Activated CD8-positive, alpha-beta T cell treated with anti-CD3 and anti-CD28 coated beads, Interleukin-2, amount 10 ng/mL, durations not matched to agents 7 days and 5 days (primary cell): ENCODE results near the gene CRIP1. TPM values are rescaled to one million over a fixed set of nuclear protein-coding genes. Genes with fewer than 3 reads are reported as not detected.
A peak's percentile ranks its signal among the peaks of the same experiment; 100 is the strongest.

Experiments
- ATAC-seq: fragments of 150-1000 bp; cut with Tn5 transposase; one replicate; pipeline ENCODE4 v1.10.0; 2021; ENCODE audit warnings: moderate library complexity
- CTCF ChIA-PET: fragments of 350-600 bp; sonication (Branson Sonifier 250); formaldehyde crosslinking; loops from one replicate; lab custom pipeline; 2021; ENCODE audit warnings: antibody characterized with exemption; lab: Charles Lee
- POLR2A ChIA-PET: fragments of 350-600 bp; sonication (Branson Sonifier 250); formaldehyde crosslinking; loops from one replicate; lab custom pipeline; 2021; ENCODE audit warnings: antibody characterized with exemption; lab: Charles Lee
- DNase-seq: peaks from one replicate; pipeline ENCODE4 v3.0.0-alpha.2; 2020
- H3K27ac Mint-ChIP-seq: one replicate; pipeline ENCODE4 v1.8.0; 2021; ENCODE audit warnings: mild to moderate bottlenecking, mixed read lengths
- H3K27me3 Mint-ChIP-seq: one replicate; pipeline ENCODE4 v1.8.0; 2021; ENCODE audit warnings: low read depth, mixed read lengths
- H3K36me3 Mint-ChIP-seq: one replicate; pipeline ENCODE4 v1.8.0; 2021; ENCODE audit warnings: low read depth, mixed read lengths
- H3K4me1 Mint-ChIP-seq: one replicate; pipeline ENCODE4 v1.8.0; 2021; ENCODE audit warnings: low read depth, mixed read lengths
- H3K4me3 Mint-ChIP-seq: one replicate; pipeline ENCODE4 v1.8.0; 2021; ENCODE audit warnings: mild to moderate bottlenecking, mixed read lengths
- H3K9me3 Mint-ChIP-seq: one replicate; pipeline ENCODE4 v1.8.0; 2022; ENCODE audit warnings: mixed read lengths; ENCODE audit not compliant: insufficient read depth
- total RNA-seq, 2 experiments: library from RNA; stranded (reverse); gene quantifications; one replicate each; pipeline ENCODE4 v1.2.3, GENCODE V29; 2021

Gene CRIP1
- total RNA-seq, 2 experiments from 2014 or later, result 587 to 613 TPM

GRCh38 chr14:105537580-105538474 is 51.1 kb downstream of the CRIP1 start:
- H3K9me3 Mint-ChIP-seq, result no peaks in the 10 kb centered on the region
- ChIA-PET POLR2A (interaction anchor here (1.0 kb wide), 1 partner anchor 47 kb away, joined by 3 read pairs; the partner anchor contains the start of gene TEDC1), CTCF (interaction anchor here (0.8 to 1.4 kb wide), 4 partner anchors 9 to 246 kb away, joined by 3 to 12 read pairs (median 4); no protein-coding TSS in a partner anchor)
- H3K27ac Mint-ChIP-seq, result no peak overlapping the region
- DNase-seq (peak; percentile 74), ATAC-seq (peak; percentile 90)
- no peak overlapping the region for H3K4me3 Mint-ChIP-seq
- peaks cover under 1% of the 10 kb centered on the region for H3K4me1 Mint-ChIP-seq
- H3K36me3 Mint-ChIP-seq, result no peaks in the 10 kb centered on the region
- H3K27me3 Mint-ChIP-seq, result peaks cover 4% of the 10 kb centered on the region

Other genes with a start within 250 kb of the CRIP1 start
- 10 to 100 TPM; 53.7 to 59.8 TPM for gene BTBD6, start 238.4 kb upstream of the CRIP1 start, total RNA-seq
- 10 to 100 TPM; 42.1 to 44.7 TPM for gene BRF1, start 185.9 kb upstream of the CRIP1 start, total RNA-seq
- 10 to 100 TPM; 32.9 to 38.5 TPM for gene PACS2, start 172.1 kb upstream of the CRIP1 start, total RNA-seq
- gene TEX22, start 88.3 kb upstream of the CRIP1 start, total RNA-seq, result 1 to 10 TPM; 1.9 to 2.4 TPM
- 100 to 1,000 TPM; 109 to 127 TPM for gene MTA1, start 67.1 kb upstream of the CRIP1 start, total RNA-seq
- gene CRIP2, start 12.1 kb upstream of the CRIP1 start, total RNA-seq, result under 1 TPM; 0.21 to 0.31 TPM
- gene TEDC1, start 4.4 kb downstream of the CRIP1 start, total RNA-seq, result 10 to 100 TPM; 56.5 to 61.8 TPM
- gene TMEM121, start 39.7 kb downstream of the CRIP1 start, total RNA-seq, result 1 to 10 TPM; 8.6 to 9.2 TPM